OCI-LY7 (cell line): Measurements from ENCODE around the gene SNX25.

Experiments
- EZH2phosphoT487 ChIP-seq: fragments of 200-600 bp; sonication (generic); IDR thresholded peaks from 2 replicates; pipeline ENCODE4 v1.6.1; 2018; ENCODE audit warnings: low read depth, borderline replicate concordance, mild to moderate bottlenecking, mixed run types, antibody characterized with exemption, low read length, moderate library complexity, mixed read lengths
- TF ChIP-seq, protein P1 (sequence below): fragments of 200-600 bp; sonication (generic); conservative IDR thresholded peaks from 2 replicates; pipeline ENCODE4 v1.5.1; 2014; ENCODE audit warnings: mild to moderate bottlenecking, antibody characterized with exemption, low read length, moderate library complexity, mixed read lengths

DNA sequence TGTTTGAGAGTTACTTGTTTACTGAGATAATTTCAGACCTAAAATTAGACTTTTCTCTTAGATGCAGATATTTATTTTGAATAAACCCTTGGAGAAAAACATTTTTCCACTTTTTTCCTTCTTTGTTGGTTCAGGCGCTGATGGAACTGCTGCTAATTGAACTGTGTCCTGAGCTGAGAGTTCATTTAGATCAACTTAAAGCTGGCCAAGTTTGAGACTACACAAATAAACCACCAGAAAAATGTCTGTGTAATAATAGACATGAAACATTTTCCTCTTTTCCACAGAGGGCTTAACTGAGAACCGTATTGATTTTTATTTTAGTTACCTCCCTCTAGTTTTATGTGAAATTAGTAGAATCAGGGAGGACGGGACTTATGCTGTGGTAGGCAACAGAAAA lies 153.9 kb downstream of the SNX25 start:
- TF ChIP-seq, protein P1, sequence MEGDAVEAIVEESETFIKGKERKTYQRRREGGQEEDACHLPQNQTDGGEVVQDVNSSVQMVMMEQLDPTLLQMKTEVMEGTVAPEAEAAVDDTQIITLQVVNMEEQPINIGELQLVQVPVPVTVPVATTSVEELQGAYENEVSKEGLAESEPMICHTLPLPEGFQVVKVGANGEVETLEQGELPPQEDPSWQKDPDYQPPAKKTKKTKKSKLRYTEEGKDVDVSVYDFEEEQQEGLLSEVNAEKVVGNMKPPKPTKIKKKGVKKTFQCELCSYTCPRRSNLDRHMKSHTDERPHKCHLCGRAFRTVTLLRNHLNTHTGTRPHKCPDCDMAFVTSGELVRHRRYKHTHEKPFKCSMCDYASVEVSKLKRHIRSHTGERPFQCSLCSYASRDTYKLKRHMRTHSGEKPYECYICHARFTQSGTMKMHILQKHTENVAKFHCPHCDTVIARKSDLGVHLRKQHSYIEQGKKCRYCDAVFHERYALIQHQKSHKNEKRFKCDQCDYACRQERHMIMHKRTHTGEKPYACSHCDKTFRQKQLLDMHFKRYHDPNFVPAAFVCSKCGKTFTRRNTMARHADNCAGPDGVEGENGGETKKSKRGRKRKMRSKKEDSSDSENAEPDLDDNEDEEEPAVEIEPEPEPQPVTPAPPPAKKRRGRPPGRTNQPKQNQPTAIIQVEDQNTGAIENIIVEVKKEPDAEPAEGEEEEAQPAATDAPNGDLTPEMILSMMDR = no peak
- no peak for TF ChIP-seq EZH2phosphoT487
